Spinal cord (tissue), 10 donors: Measurements from ENCODE around the gene CYB561D1. TPM values are rescaled to one million over a fixed set of nuclear protein-coding genes. Genes with fewer than 3 reads are reported as not detected.

Experiments used
- DNase-seq, 6 donors: peaks; one replicate each; pipeline versions ENCODE4 v3.0.0 to v3.0.0-alpha.2; 2013 to 2015; ENCODE audit warnings: low spot score in 6 of 6, low read depth in 4 of 6
- H3K27ac ChIP-seq: one replicate; pipeline ENCODE4 v1.5.1; 2013; ENCODE audit warnings: low read depth, low read length, control low read depth
- H3K27me3 ChIP-seq: one replicate; pipeline ENCODE4 v1.6.1; 2013; ENCODE audit warnings: low read length; ENCODE audit not compliant: control insufficient read depth, insufficient read depth
- H3K36me3 ChIP-seq: one replicate; pipeline ENCODE4 v1.6.1; 2013; ENCODE audit warnings: low read length; ENCODE audit not compliant: control insufficient read depth, insufficient read depth
- H3K4me1 ChIP-seq: one replicate; pipeline ENCODE4 v1.6.1; 2013; ENCODE audit warnings: low read length; ENCODE audit not compliant: control insufficient read depth, insufficient read depth
- H3K4me3 ChIP-seq: one replicate; pipeline ENCODE4 v1.5.1; 2013; ENCODE audit warnings: low read depth, low read length, control low read depth
- H3K9me3 ChIP-seq: one replicate; pipeline ENCODE4 v1.6.1; 2013; ENCODE audit warnings: low read length; ENCODE audit not compliant: control insufficient read depth, insufficient read depth
- WGBS: methylation state at CpG from one replicate; pipeline ENCODE4 v1.1.5; 2013; ENCODE audit warnings: missing lambda C conversion rate; ENCODE audit not compliant: insufficient coverage; 5-methylcytosine and 5-hydroxymethylcytosine counted together
- polyA plus RNA-seq, 2 donors: library from polyadenylated mRNA; unstranded; fragments of 120-200 nt; gene quantifications; one replicate each; pipeline ENCODE4 v1.2.1, GENCODE V29; 2013; ENCODE audit not compliant: insufficient read length in 2 of 2
- total RNA-seq, 2 donors: library from RNA; depleted of rRNA in 1 of 2; stranded (reverse); fragments of 120-200 nt in 1 of 2; fragments of >200 nt in 1 of 2; gene quantifications; one replicate each; pipeline versions ENCODE4 v1.2.3 to v1.2.4, GENCODE V29; 2013 to 2014
- donor health status: healthy.

CYB561D1 gene
- total and polyA plus RNA-seq, 4 donors: 4.7 to 8.5 (median 6.8) TPM

DNA sequence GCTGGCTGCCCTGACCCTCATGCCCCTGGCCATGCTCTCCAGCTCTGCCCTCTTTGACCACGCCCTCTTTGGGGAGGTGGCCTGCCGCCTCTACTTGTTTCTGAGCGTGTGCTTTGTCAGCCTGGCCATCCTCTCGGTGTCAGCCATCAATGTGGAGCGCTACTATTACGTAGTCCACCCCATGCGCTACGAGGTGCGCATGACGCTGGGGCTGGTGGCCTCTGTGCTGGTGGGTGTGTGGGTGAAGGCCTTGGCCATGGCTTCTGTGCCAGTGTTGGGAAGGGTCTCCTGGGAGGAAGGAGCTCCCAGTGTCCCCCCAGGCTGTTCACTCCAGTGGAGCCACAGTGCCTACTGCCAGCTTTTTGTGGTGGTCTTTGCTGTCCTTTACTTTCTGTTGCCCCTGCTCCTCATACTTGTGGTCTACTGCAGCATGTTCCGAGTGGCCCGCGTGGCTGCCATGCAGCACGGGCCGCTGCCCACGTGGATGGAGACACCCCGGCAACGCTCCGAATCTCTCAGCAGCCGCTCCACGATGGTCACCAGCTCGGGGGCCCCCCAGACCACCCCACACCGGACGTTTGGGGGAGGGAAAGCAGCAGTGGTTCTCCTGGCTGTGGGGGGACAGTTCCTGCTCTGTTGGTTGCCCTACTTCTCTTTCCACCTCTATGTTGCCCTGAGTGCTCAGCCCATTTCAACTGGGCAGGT lies 49.5 kb downstream of the CYB561D1 start:
- H3K27ac ChIP-seq: no peak overlapping the region
- H3K4me3 ChIP-seq: no peak overlapping the region
- H3K27me3 ChIP-seq: no peaks in the 10 kb centered on the region
- DNase-seq: no peak
- WGBS: 90% methylated on average over 18 of the region's 24 CpGs
- H3K4me1 ChIP-seq: peaks cover 29% of the 10 kb centered on the region
- no peaks in the 10 kb centered on the region for H3K9me3 ChIP-seq
- H3K36me3 ChIP-seq: peaks cover 19% of the 10 kb centered on the region

DNA sequence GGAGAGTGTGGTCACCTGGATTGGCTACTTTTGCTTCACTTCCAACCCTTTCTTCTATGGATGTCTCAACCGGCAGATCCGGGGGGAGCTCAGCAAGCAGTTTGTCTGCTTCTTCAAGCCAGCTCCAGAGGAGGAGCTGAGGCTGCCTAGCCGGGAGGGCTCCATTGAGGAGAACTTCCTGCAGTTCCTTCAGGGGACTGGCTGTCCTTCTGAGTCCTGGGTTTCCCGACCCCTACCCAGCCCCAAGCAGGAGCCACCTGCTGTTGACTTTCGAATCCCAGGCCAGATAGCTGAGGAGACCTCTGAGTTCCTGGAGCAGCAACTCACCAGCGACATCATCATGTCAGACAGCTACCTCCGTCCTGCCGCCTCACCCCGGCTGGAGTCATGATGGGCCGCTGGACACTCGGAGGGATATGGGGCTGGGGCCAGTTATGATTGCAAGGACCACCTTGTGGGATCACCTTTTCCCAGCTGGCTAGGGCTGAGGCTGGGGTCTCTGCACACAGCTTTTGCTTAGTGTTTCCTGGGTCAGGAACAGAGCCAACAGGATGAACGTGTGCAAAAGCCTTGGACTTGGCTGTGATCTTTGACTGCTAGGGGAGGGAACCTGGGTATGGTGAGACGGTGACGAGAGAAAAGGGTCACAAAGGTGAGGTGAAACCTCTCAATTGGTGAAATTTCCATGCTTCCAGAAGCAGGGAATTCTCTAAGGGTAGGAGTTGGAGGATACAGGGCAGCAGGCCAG lies 50.3 kb downstream of the CYB561D1 start:
- H3K27ac ChIP-seq: no peak overlapping the region
- H3K36me3 ChIP-seq: peaks cover 19% of the 10 kb centered on the region
- H3K9me3 ChIP-seq: no peaks in the 10 kb centered on the region
- 72% methylated on average over 14 of the region's 14 CpGs for WGBS
- H3K27me3 ChIP-seq: no peaks in the 10 kb centered on the region
- no peak for DNase-seq
- no peak overlapping the region for H3K4me3 ChIP-seq
- H3K4me1 ChIP-seq: peaks cover 26% of the 10 kb centered on the region

DNA sequence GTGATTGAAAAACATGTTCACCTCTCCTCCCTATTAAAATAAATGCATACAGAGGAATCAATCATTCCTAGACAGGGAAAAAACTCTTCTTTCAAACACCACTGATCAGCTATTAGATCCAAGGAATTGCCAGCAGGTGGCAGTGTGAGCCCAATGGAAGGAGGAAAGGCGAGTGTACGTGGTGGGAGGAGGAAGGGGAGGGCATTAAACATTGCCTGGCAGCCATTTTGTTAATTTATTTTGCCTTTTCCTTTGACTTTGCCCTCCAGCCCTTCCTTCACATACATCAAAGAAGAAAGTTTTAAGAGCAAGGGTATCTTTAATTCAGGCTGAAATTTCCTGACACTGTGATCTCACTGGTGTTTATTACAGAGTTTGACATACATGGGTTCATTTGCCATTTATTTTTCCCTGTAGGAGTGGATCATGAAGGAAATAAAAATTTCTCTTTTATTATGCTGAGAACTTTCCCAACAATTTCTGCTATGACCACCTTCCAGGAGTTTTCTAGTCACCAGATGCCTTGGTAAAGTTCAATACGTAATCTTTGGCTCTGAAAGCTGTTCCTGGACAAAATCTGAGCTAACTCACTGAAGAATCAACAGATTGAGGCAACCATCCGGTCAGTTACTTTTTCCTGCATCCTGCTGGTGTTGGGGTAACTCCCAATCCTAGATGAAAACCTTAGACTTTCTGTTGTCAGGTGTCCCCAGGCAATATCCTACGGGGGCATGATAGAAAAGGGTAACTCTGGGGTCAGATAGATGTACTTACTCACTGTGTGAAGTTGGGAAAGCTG lies 52.6 kb downstream of the CYB561D1 start:
- Histone ChIP-seq H3K27me3 (no peaks in the 10 kb centered on the region), H3K27ac (peak overlapping the region; percentile 97), H3K4me3 (peak overlapping the region; percentile 99), H3K36me3 (peaks cover 19% of the 10 kb centered on the region), H3K9me3 (no peaks in the 10 kb centered on the region), H3K4me1 (peaks cover 7% of the 10 kb centered on the region)
- WGBS: 71% methylated on average over 2 of the region's 5 CpGs
- peak in 5 of 6 donors; percentile 85 to 98 (median 89) for DNase-seq

DNA sequence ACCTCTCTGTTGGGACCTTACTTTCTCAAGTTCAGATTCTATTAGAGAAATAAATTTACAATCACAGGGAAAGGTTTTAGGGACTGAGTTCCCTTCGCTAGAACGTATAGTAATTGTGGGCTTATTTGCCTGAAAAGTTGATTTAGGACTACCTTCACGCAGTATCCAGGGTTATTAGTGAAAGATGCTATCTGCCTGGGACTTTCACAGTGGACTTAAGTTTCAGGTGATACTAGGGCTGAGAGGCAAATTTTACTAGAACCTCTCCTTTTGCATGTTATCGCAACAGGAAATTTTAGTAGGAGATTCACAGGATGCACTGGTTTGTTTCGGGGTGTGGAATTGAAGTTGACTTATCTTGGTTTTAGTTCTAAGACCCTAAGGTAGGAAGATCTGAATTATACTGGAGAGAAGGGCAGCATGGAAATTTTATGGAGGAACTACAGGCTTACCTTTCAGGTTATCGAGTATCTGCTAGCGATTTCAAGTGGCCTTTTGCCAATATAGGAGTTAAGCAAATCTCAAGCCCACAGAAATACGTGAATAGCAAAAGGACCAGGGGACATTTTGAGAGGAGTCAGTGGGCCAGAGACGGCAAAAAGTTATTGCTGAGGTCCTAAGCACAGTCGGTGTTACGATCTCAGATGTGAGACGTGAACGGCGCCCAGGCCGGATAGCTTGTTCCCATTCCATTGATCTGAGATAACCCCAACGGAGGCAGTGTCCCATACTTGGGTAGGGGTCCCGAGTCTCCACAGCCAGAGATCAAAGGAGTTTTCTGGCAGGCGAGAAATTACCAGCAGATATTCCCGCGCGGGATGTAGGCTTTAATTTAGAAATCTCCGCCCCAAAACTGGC lies 53.8 kb downstream of the CYB561D1 start:
- 6% methylated on average over 17 of the region's 22 CpGs for WGBS
- Histone ChIP-seq H3K4me3 (peak overlapping the region; percentile 99), H3K4me1 (peaks cover 4% of the 10 kb centered on the region), H3K9me3 (no peaks in the 10 kb centered on the region), H3K27ac (peak overlapping the region; percentile 97), H3K27me3 (no peaks in the 10 kb centered on the region), H3K36me3 (peaks cover 18% of the 10 kb centered on the region)
- peak in 1 of 6 donors; percentile 17 for DNase-seq

DNA sequence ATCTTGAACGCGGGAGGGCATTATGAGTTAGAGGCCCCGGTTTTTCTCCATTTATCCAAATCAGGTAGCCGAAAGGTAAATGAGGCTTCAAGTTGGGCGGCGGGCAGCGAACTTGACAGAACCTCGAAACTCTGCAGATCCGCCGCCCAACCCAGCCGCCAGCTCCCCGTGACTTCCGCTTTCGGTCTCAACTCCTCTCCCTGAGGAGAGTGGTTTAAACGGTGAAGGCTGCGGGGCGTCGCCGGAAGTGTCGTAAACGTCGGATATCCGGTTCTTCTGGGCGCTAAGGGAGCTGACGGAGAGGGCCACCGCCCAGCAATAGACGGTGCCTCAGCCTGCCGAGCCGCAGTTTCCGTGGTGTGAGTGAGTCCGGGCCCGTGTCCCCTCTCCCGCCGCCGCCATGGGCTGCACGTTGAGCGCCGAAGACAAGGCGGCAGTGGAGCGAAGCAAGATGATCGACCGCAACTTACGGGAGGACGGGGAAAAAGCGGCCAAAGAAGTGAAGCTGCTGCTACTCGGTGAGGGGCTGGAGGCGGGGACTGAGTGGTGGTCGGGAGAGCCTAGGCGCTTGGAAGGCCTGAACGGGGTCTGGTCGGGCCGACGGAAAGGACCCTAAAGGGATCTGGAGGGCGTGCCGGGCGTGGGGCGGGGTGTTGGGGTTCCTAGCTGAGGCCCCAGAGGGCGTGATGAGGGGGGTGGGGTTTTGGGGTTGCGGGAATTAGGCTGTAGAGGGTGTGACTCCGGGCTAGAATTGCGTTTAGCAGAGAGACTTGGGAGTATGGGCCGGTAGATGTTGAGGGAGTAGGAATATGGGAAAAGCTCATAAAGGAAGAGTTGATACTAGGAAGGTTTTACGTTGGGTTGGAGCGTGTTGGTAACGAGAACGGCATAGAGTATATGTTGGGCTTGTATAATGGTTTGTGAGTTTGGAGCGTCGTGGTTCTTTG lies 54.7 kb downstream of the CYB561D1 start, which contains the start of gene GNAI3:
GNAI3 (plus strand) TSS at position 295 of the 947 bp plus-strand sequence; CDS start at position 401, 106 bp downstream.
- Histone ChIP-seq H3K9me3 (no peaks in the 10 kb centered on the region), H3K27me3 (no peaks in the 10 kb centered on the region), H3K36me3 (peaks cover 9% of the 10 kb centered on the region), H3K27ac (peak within 1 kb of the TSS; percentile 97), H3K4me1 (peaks cover 4% of the 10 kb centered on the region), H3K4me3 (peak within 1 kb of the TSS; percentile 99)
- 0% methylated on average over 64 of the region's 68 CpGs for WGBS
- peak; percentile 91 to 99 (median 94) for DNase-seq

Other genes starting within 250 kb of the CYB561D1 start
- 10 to 100 TPM; 13.4 to 32.6 TPM for gene CELSR2, start 244.6 kb upstream of the CYB561D1 start, total RNA-seq
- gene CELSR2, start 244.6 kb upstream of the CYB561D1 start, polyA plus RNA-seq: 10 to 100 TPM; 74.2 to 77.3 TPM
- 10 to 100 TPM in 1 of 2 donors, 1 to 10 TPM in 1; 9.0 to 27.4 TPM for gene PSRC1, start 210.9 kb upstream of the CYB561D1 start, total RNA-seq
- gene PSRC1, start 210.9 kb upstream of the CYB561D1 start, polyA plus RNA-seq: 10 to 100 TPM; 36.9 to 37.1 TPM
- under 1 TPM in 1 of 2 donors, not detected in 1; 0.11 TPM for gene MYBPHL, start 187.1 kb upstream of the CYB561D1 start, total RNA-seq
- under 1 TPM; 0.22 to 0.68 TPM for gene MYBPHL, start 187.1 kb upstream of the CYB561D1 start, polyA plus RNA-seq
- 10 to 100 TPM; 30.1 to 78.6 TPM for gene SORT1, start 96.2 kb upstream of the CYB561D1 start, total RNA-seq
- gene SORT1, start 96.2 kb upstream of the CYB561D1 start, polyA plus RNA-seq: 10 to 100 TPM; 59.1 to 65.3 TPM
- gene PSMA5, start 67.6 kb upstream of the CYB561D1 start, total RNA-seq: 10 to 100 TPM; 33.3 to 67.6 TPM
- 10 to 100 TPM; 69.9 to 86.0 TPM for gene PSMA5, start 67.6 kb upstream of the CYB561D1 start, polyA plus RNA-seq
- under 1 TPM; 0.10 to 0.72 TPM for gene SYPL2, start 27.5 kb upstream of the CYB561D1 start, total RNA-seq
- 1 to 10 TPM in 1 of 2 donors, under 1 TPM in 1; 0.79 to 1.1 TPM for gene SYPL2, start 27.5 kb upstream of the CYB561D1 start, polyA plus RNA-seq
- 1 to 10 TPM; 1.6 to 7.1 TPM for gene ATXN7L2, start 10.2 kb upstream of the CYB561D1 start, total RNA-seq
- gene ATXN7L2, start 10.2 kb upstream of the CYB561D1 start, polyA plus RNA-seq: 10 to 100 TPM; 15.8 to 17.1 TPM
- gene AMIGO1, start 15.6 kb downstream of the CYB561D1 start, total RNA-seq: 10 to 100 TPM; 12.6 to 18.9 TPM
- gene AMIGO1, start 15.6 kb downstream of the CYB561D1 start, polyA plus RNA-seq: 10 to 100 TPM; 17.7 to 18.0 TPM
- 10 to 100 TPM in 1 of 2 donors, 1 to 10 TPM in 1; 2.9 to 10.3 TPM for gene GPR61, start 45.8 kb downstream of the CYB561D1 start, total RNA-seq
- gene GPR61, start 45.8 kb downstream of the CYB561D1 start, polyA plus RNA-seq: 10 to 100 TPM in 1 of 2 donors, 1 to 10 TPM in 1; 8.0 to 11.9 TPM
- gene GNAI3, start 54.5 kb downstream of the CYB561D1 start, total RNA-seq: 10 to 100 TPM; 10.3 to 13.0 TPM
- 1 to 10 TPM; 8.4 to 9.8 TPM for gene GNAI3, start 54.5 kb downstream of the CYB561D1 start, polyA plus RNA-seq
- under 1 TPM in 1 of 2 donors, not detected in 1; 0.33 TPM for gene GNAT2, start 125.5 kb downstream of the CYB561D1 start, total RNA-seq
- not detected for gene GNAT2, start 125.5 kb downstream of the CYB561D1 start, polyA plus RNA-seq
- gene AMPD2, start 125.7 kb downstream of the CYB561D1 start, total RNA-seq: 10 to 100 TPM; 54.3 to 56.4 TPM
- 100 to 1,000 TPM; 100 to 113 TPM for gene AMPD2, start 125.7 kb downstream of the CYB561D1 start, polyA plus RNA-seq
- gene GSTM4, start 162.0 kb downstream of the CYB561D1 start, total RNA-seq: 10 to 100 TPM; 24.5 to 24.7 TPM
- gene GSTM4, start 162.0 kb downstream of the CYB561D1 start, polyA plus RNA-seq: 10 to 100 TPM; 45.0 to 48.6 TPM
- gene GSTM2, start 174.0 kb downstream of the CYB561D1 start, total RNA-seq: 10 to 100 TPM; 50.6 to 86.2 TPM
- gene GSTM2, start 174.0 kb downstream of the CYB561D1 start, polyA plus RNA-seq: 100 to 1,000 TPM; 184 to 212 TPM
- gene GSTM1, start 193.7 kb downstream of the CYB561D1 start, total RNA-seq: 10 to 100 TPM in 1 of 2 donors, not detected in 1; 28.5 TPM
- gene GSTM1, start 193.7 kb downstream of the CYB561D1 start, polyA plus RNA-seq: 1 to 10 TPM; 1.5 to 1.8 TPM
- gene GSTM5, start 218.2 kb downstream of the CYB561D1 start, total RNA-seq: 10 to 100 TPM in 1 of 2 donors, 1 to 10 TPM in 1; 6.6 to 39.9 TPM
- gene GSTM5, start 218.2 kb downstream of the CYB561D1 start, polyA plus RNA-seq: 10 to 100 TPM; 21.0 to 37.0 TPM
- 100 to 1,000 TPM; 130 to 154 TPM for gene GSTM3, start 246.9 kb downstream of the CYB561D1 start, total RNA-seq
- gene GSTM3, start 246.9 kb downstream of the CYB561D1 start, polyA plus RNA-seq: 100 to 1,000 TPM; 102 to 124 TPM